ENCODE data around the gene PCP2.

- TF ChIP-seq GATA2 (IDR thresholded peaks at IDR 0.05; ENCODE audit: low read depth, low read length) (no peak), GATA3 (IDR thresholded peaks at IDR 0.05; ENCODE audit: low read depth, low read length) (no peak)
Observed at GRCh38 chr19:7654401-7654800, 20.9 kb upstream of the PCP2 start.
